CD8-positive, alpha-beta memory T cell (primary cell): ENCODE data around the gene FZR1. TPM values are rescaled to one million over a fixed set of nuclear protein-coding genes. Genes with fewer than 3 reads are reported as not detected.
A peak's percentile ranks its signal among the peaks of the same experiment; 100 is the strongest.

Experiments used
- CTCF ChIA-PET: fragments of 350-600 bp; sonication (Branson Sonifier 250); formaldehyde crosslinking; loops from one replicate; lab custom pipeline; 2021; ENCODE audit warnings: antibody characterized with exemption; lab: Charles Lee
- POLR2A ChIA-PET: fragments of 350-600 bp; sonication (Branson Sonifier 250); formaldehyde crosslinking; loops from one replicate; lab custom pipeline; 2021; ENCODE audit warnings: antibody characterized with exemption; lab: Charles Lee
- DNase-seq, 5 donors: peaks; one replicate each; pipeline versions ENCODE4 v3.0.0 to v3.0.0-alpha.2; 2020 to 2022; ENCODE audit warnings: mixed read lengths in 1 of 5
- H3K27ac ChIP-seq: one replicate; pipeline ENCODE4 v1.7.0; 2013; ENCODE audit warnings: low read depth, mild to moderate bottlenecking, low read length, moderate library complexity
- H3K27me3 ChIP-seq: 2 replicates; pipeline ENCODE4 v1.7.0; 2013; ENCODE audit warnings: low read length, mild to moderate bottlenecking; ENCODE audit not compliant: insufficient read depth, poor library complexity, severe bottlenecking
- H3K36me3 ChIP-seq: 2 replicates; pipeline ENCODE4 v1.7.0; 2013; ENCODE audit warnings: mild to moderate bottlenecking, low read length, moderate library complexity; ENCODE audit not compliant: insufficient read depth
- H3K4me1 ChIP-seq: 2 replicates; pipeline ENCODE4 v1.7.0; 2013; ENCODE audit warnings: mild to moderate bottlenecking, low read length, moderate library complexity; ENCODE audit not compliant: insufficient read depth
- H3K4me3 ChIP-seq: 2 replicates; pipeline ENCODE4 v1.7.0; 2013; ENCODE audit warnings: mild to moderate bottlenecking, low read length
- H3K9me3 ChIP-seq: 2 replicates; pipeline ENCODE4 v1.7.0; 2013; ENCODE audit warnings: mild to moderate bottlenecking, low read length
- H3K27ac Mint-ChIP-seq, 8 donors: one replicate each; pipeline ENCODE4 v1.8.0; 2020 to 2021; ENCODE audit warnings: mixed read lengths in 8 of 8, mild to moderate bottlenecking in 6 of 8, inconsistent platforms in 3 of 8, moderate library complexity in 3 of 8
- H3K27me3 Mint-ChIP-seq, 2 donors: one replicate each; pipeline ENCODE4 v1.8.0; 2020 to 2021; ENCODE audit warnings: mixed read lengths in 2 of 2, mild to moderate bottlenecking in 1 of 2, moderate library complexity in 1 of 2
- H3K36me3 Mint-ChIP-seq, 3 donors: one replicate each; pipeline ENCODE4 v1.8.0; 2020 to 2021; ENCODE audit warnings: mixed read lengths in 3 of 3, inconsistent platforms in 1 of 3, mild to moderate bottlenecking in 1 of 3
- H3K4me1 Mint-ChIP-seq, 3 donors: one replicate each; pipeline ENCODE4 v1.8.0; 2020 to 2021; ENCODE audit warnings: mixed read lengths in 3 of 3, inconsistent platforms in 1 of 3, mild to moderate bottlenecking in 1 of 3
- H3K4me3 Mint-ChIP-seq, 7 donors: one replicate each; pipeline ENCODE4 v1.8.0; 2020 to 2021; ENCODE audit warnings: mixed read lengths in 7 of 7, mild to moderate bottlenecking in 6 of 7, moderate library complexity in 4 of 7, inconsistent platforms in 2 of 7
- H3K9me3 Mint-ChIP-seq, 5 donors: one replicate each; pipeline ENCODE4 v1.8.0; 2020 to 2022; ENCODE audit warnings: mixed read lengths in 5 of 5, mild to moderate bottlenecking in 3 of 5, moderate library complexity in 2 of 5, inconsistent platforms in 1 of 5
- polyA plus RNA-seq: library from polyadenylated mRNA; unstranded; fragments of 300-500 nt; fragmentation: Illumina TruSeq; gene quantifications from one replicate; pipeline ENCODE4 v1.2.3, GENCODE V29; 2021
- total RNA-seq, 2 experiments: library from RNA; stranded (reverse); gene quantifications; one replicate each; pipeline ENCODE4 v1.2.3, GENCODE V29; 2021

Gene FZR1
- total and polyA plus RNA-seq, 3 experiments from 2014 or later: 14.4 to 36.9 (median 36.7) TPM

GRCh38 chr19:3469638-3470499, 36.2 kb upstream of the FZR1 start:
- Histone ChIP-seq H3K4me3 (no peak overlapping the region), H3K36me3 (no peaks in the 10 kb centered on the region), H3K27me3 (no peaks in the 10 kb centered on the region), H3K27ac (no peak overlapping the region), H3K9me3 (no peaks in the 10 kb centered on the region), H3K4me1 (no peaks in the 10 kb centered on the region)
- Mint-ChIP-seq H3K27ac (peak overlapping the region in 1 of 8 donors; percentile 33), H3K9me3 (no peaks in the 10 kb centered on the region), H3K27me3 (peaks cover 0 to 1% of the 10 kb centered on the region in 2 donors), H3K36me3 (no peaks in the 10 kb centered on the region), H3K4me1 (no peaks in the 10 kb centered on the region), H3K4me3 (no peak overlapping the region)
- no peak for DNase-seq
- CTCF ChIA-PET: interaction anchor here (0.7 to 1.5 kb wide), 2 partner anchors 15 to 31 kb away, joined by 3 to 4 read pairs; no protein-coding TSS in a partner anchor
- POLR2A ChIA-PET: no interaction called here

- Mint-ChIP-seq H3K27ac (peak overlapping the region in 1 of 8 donors; percentile 68), H3K9me3 (no peaks in the 10 kb centered on the region), H3K4me3 (no peak overlapping the region), H3K4me1 (no peaks in the 10 kb centered on the region), H3K27me3 (peaks cover 0 to 1% of the 10 kb centered on the region in 2 donors), H3K36me3 (no peaks in the 10 kb centered on the region)
- POLR2A ChIA-PET: no interaction called here
- Histone ChIP-seq H3K4me1 (no peaks in the 10 kb centered on the region), H3K27me3 (no peaks in the 10 kb centered on the region), H3K4me3 (no peak overlapping the region), H3K27ac (no peak overlapping the region), H3K36me3 (no peaks in the 10 kb centered on the region), H3K9me3 (no peaks in the 10 kb centered on the region)
- DNase-seq: no peak
- CTCF ChIA-PET: interaction anchor here (0.7 kb wide), 1 partner anchor 31 kb away, joined by 3 read pairs; no protein-coding TSS in a partner anchor
Observed at GRCh38 chr19:3470500-3471128, 35.5 kb upstream of the FZR1 start.

GRCh38 chr19:3471954-3472655, 34.0 kb upstream of the FZR1 start:
- H3K9me3 Mint-ChIP-seq: no peaks in the 10 kb centered on the region
- ChIA-PET POLR2A (no interaction called here), CTCF (interaction anchor here (1.0 to 2.4 kb wide), 6 partner anchors 11 to 418 kb away, joined by 3 to 10 read pairs (median 4); partner anchors contain the start of gene SMIM44)
- no peaks in the 10 kb centered on the region for H3K36me3 ChIP-seq
- H3K4me3 ChIP-seq: no peak overlapping the region
- DNase-seq: peak in 3 of 5 donors; percentile 23 to 26 (median 25)
- H3K27me3 Mint-ChIP-seq: peaks cover 0 to 1% of the 10 kb centered on the region in 2 donors
- no peaks in the 10 kb centered on the region for H3K9me3 ChIP-seq
- H3K4me3 Mint-ChIP-seq: peak overlapping the region in 1 of 7 donors; percentile 48
- H3K4me1 Mint-ChIP-seq: no peaks in the 10 kb centered on the region
- no peak overlapping the region for H3K27ac ChIP-seq
- no peaks in the 10 kb centered on the region for H3K4me1 ChIP-seq
- H3K27ac Mint-ChIP-seq: no peak overlapping the region
- no peaks in the 10 kb centered on the region for H3K36me3 Mint-ChIP-seq
- H3K27me3 ChIP-seq: no peaks in the 10 kb centered on the region

GRCh38 chr19:3474010-3474409, 32.1 kb upstream of the FZR1 start:
- H3K9me3 ChIP-seq: no peaks in the 10 kb centered on the region
- Mint-ChIP-seq H3K4me1 (peaks cover 8 to 12% (median 10%) of the 10 kb centered on the region in 3 donors), H3K4me3 (no peak overlapping the region), H3K27me3 (peaks cover 0 to 1% of the 10 kb centered on the region in 2 donors), H3K27ac (no peak overlapping the region), H3K9me3 (no peaks in the 10 kb centered on the region), H3K36me3 (no peaks in the 10 kb centered on the region)
- POLR2A ChIA-PET: no interaction called here
- H3K4me1 ChIP-seq: peaks cover 3% of the 10 kb centered on the region
- CTCF ChIA-PET: interaction anchor here (1.3 kb wide), 1 partner anchor 144 kb away, joined by 3 read pairs; no protein-coding TSS in a partner anchor
- H3K27me3 ChIP-seq: no peaks in the 10 kb centered on the region
- H3K36me3 ChIP-seq: no peaks in the 10 kb centered on the region
- H3K27ac ChIP-seq: no peak overlapping the region
- DNase-seq: no peak
- no peak overlapping the region for H3K4me3 ChIP-seq

- H3K36me3 Mint-ChIP-seq: no peaks in the 10 kb centered on the region
- no peak overlapping the region for H3K4me3 Mint-ChIP-seq
- peaks cover 0 to 1% of the 10 kb centered on the region in 2 donors for H3K27me3 Mint-ChIP-seq
- no peaks in the 10 kb centered on the region for H3K9me3 Mint-ChIP-seq
- no peaks in the 10 kb centered on the region for H3K9me3 ChIP-seq
- POLR2A ChIA-PET: no interaction called here
- no peaks in the 10 kb centered on the region for H3K36me3 ChIP-seq
- H3K27ac Mint-ChIP-seq: no peak overlapping the region
- H3K27ac ChIP-seq: no peak overlapping the region
- CTCF ChIA-PET: no interaction called here
- DNase-seq: no peak
- peaks cover 10 to 16% (median 12%) of the 10 kb centered on the region in 3 donors for H3K4me1 Mint-ChIP-seq
- peaks cover 9% of the 10 kb centered on the region for H3K4me1 ChIP-seq
- no peak overlapping the region for H3K4me3 ChIP-seq
- H3K27me3 ChIP-seq: no peaks in the 10 kb centered on the region
Observed at GRCh38 chr19:3474614-3475013, 31.5 kb upstream of the FZR1 start.

- Mint-ChIP-seq H3K27ac (no peak overlapping the region), H3K4me1 (peaks cover 10 to 16% (median 12%) of the 10 kb centered on the region in 3 donors), H3K27me3 (peaks cover 0 to 1% of the 10 kb centered on the region in 2 donors), H3K9me3 (no peaks in the 10 kb centered on the region), H3K36me3 (no peaks in the 10 kb centered on the region), H3K4me3 (no peak overlapping the region)
- Histone ChIP-seq H3K36me3 (no peaks in the 10 kb centered on the region), H3K9me3 (no peaks in the 10 kb centered on the region), H3K27ac (no peak overlapping the region), H3K4me3 (no peak overlapping the region), H3K27me3 (no peaks in the 10 kb centered on the region), H3K4me1 (peaks cover 9% of the 10 kb centered on the region)
- no peak for DNase-seq
- ChIA-PET CTCF (no interaction called here), POLR2A (no interaction called here)
Observed at GRCh38 chr19:3475449-3475848, 30.7 kb upstream of the FZR1 start.

GRCh38 chr19:3476830-3477229, 29.3 kb upstream of the FZR1 start:
- ChIA-PET POLR2A (no interaction called here), CTCF (no interaction called here)
- no peak overlapping the region for H3K4me3 Mint-ChIP-seq
- no peak overlapping the region for H3K4me3 ChIP-seq
- H3K9me3 Mint-ChIP-seq: no peaks in the 10 kb centered on the region
- H3K27me3 Mint-ChIP-seq: no peaks in the 10 kb centered on the region
- H3K36me3 Mint-ChIP-seq: no peaks in the 10 kb centered on the region
- no peaks in the 10 kb centered on the region for H3K36me3 ChIP-seq
- H3K9me3 ChIP-seq: no peaks in the 10 kb centered on the region
- no peak overlapping the region for H3K27ac Mint-ChIP-seq
- peaks cover 10 to 16% (median 12%) of the 10 kb centered on the region in 3 donors for H3K4me1 Mint-ChIP-seq
- H3K27ac ChIP-seq: no peak overlapping the region
- peaks cover 9% of the 10 kb centered on the region for H3K4me1 ChIP-seq
- H3K27me3 ChIP-seq: no peaks in the 10 kb centered on the region
- no peak for DNase-seq
